ENCODE data around the gene CCDC33.

CCDC33 gene

GRCh38 chr15:74194572-74195559 lies 41.3 kb upstream of the CCDC33 start (continued):
- TF ChIP-seq, protein P1, sequence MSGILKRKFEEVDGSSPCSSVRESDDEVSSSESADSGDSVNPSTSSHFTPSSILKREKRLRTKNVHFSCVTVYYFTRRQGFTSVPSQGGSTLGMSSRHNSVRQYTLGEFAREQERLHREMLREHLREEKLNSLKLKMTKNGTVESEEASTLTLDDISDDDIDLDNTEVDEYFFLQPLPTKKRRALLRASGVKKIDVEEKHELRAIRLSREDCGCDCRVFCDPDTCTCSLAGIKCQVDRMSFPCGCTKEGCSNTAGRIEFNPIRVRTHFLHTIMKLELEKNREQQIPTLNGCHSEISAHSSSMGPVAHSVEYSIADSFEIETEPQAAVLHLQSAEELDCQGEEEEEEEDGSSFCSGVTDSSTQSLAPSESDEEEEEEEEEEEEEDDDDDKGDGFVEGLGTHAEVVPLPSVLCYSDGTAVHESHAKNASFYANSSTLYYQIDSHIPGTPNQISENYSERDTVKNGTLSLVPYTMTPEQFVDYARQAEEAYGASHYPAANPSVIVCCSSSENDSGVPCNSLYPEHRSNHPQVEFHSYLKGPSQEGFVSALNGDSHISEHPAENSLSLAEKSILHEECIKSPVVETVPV (CRISPR knock-in tag; IDR thresholded peaks at IDR 0.05), result no peak
- TF ChIP-seq ZFP3 (CRISPR knock-in tag; IDR thresholded peaks at IDR 0.05) (no peak), GLIS3 (CRISPR knock-in tag; IDR thresholded peaks at IDR 0.05) (no peak), POU6F1 (CRISPR knock-in tag; IDR thresholded peaks at IDR 0.05; ENCODE audit: borderline replicate concordance, low read depth) (no peak), TCF4 (CRISPR knock-in tag; IDR thresholded peaks at IDR 0.05; ENCODE audit: borderline replicate concordance) (no peak)

GRCh38 chr15:74196175-74196574 lies 40.0 kb upstream of the CCDC33 start:
- ATAC-seq, result peak; percentile 60
- TF ChIP-seq ZC3H10 (CRISPR knock-in tag; IDR thresholded peaks at IDR 0.05) (0 out of 2 replicates have a peak, but pooled peaks have one; percentile 7), POU6F1 (CRISPR knock-in tag; IDR thresholded peaks at IDR 0.05; ENCODE audit: borderline replicate concordance, low read depth) (no peak), TCF4 (CRISPR knock-in tag; IDR thresholded peaks at IDR 0.05; ENCODE audit: borderline replicate concordance) (no peak), ZFP3 (CRISPR knock-in tag; IDR thresholded peaks at IDR 0.05) (0 out of 2 replicates have a peak, but pooled peaks have one; percentile 75), ZFP30 (CRISPR knock-in tag; IDR thresholded peaks at IDR 0.05) (no peak)

GRCh38 chr15:74197176-74197965 lies 38.8 kb upstream of the CCDC33 start:
- ATAC-seq, result no peak

More at GRCh38 chr15:74197176-74197965, 38.8 kb upstream of the CCDC33 start:
- TF ChIP-seq OSR1 (CRISPR knock-in tag; IDR thresholded peaks at IDR 0.05), result no peak
- TF ChIP-seq RARB (CRISPR knock-in tag; IDR thresholded peaks at IDR 0.05), result no peak
- no peak for TF ChIP-seq ARNTL (CRISPR knock-in tag; IDR thresholded peaks at IDR 0.05; ENCODE audit: borderline replicate concordance, low read depth)
- no peak for TF ChIP-seq BACH2 (CRISPR knock-in tag; IDR thresholded peaks at IDR 0.05; ENCODE audit: borderline replicate concordance)
- TF ChIP-seq TCF4 (CRISPR knock-in tag; IDR thresholded peaks at IDR 0.05; ENCODE audit: borderline replicate concordance), result no peak
- TF ChIP-seq PATZ1 (CRISPR knock-in tag; IDR thresholded peaks at IDR 0.05; ENCODE audit: borderline replicate concordance), result no peak
- no peak for TF ChIP-seq POU6F1 (CRISPR knock-in tag; IDR thresholded peaks at IDR 0.05; ENCODE audit: borderline replicate concordance, low read depth)
- no peak for TF ChIP-seq TSHZ2 (CRISPR knock-in tag; IDR thresholded peaks at IDR 0.05)
- no peak for TF ChIP-seq SNAI2 (CRISPR knock-in tag; IDR thresholded peaks at IDR 0.05)
- TF ChIP-seq CSDC2 (CRISPR knock-in tag; IDR thresholded peaks at IDR 0.05), result no peak
- no peak for TF ChIP-seq GLIS3 (CRISPR knock-in tag; IDR thresholded peaks at IDR 0.05)

All from SK-N-SH treated with all-trans-retinoic acid at 6 μM for 48 hours (cell line).